Osteocyte (in vitro differentiated cells): ENCODE measurements around the gene GEMIN7. TPM values are rescaled to one million over a fixed set of nuclear protein-coding genes. Genes with fewer than 3 reads are reported as not detected.

ENCODE experiments used
- DNase-seq: peaks from one replicate; pipeline ENCODE4 v3.0.0; 2021; ENCODE audit warnings: mixed read lengths; ENCODE audit not compliant: unreplicated experiment; ENCODE audit errors: extremely low spot score
- H3K27ac Mint-ChIP-seq: one replicate; pipeline ENCODE4 v1.8.0; 2021; ENCODE audit warnings: mild to moderate bottlenecking, mixed read lengths; ENCODE audit not compliant: unreplicated experiment
- H3K27me3 Mint-ChIP-seq: one replicate; pipeline ENCODE4 v1.8.0; 2021; ENCODE audit warnings: mixed read lengths; ENCODE audit not compliant: unreplicated experiment
- H3K36me3 Mint-ChIP-seq: one replicate; pipeline ENCODE4 v1.8.0; 2021; ENCODE audit warnings: mixed read lengths; ENCODE audit not compliant: unreplicated experiment
- H3K4me1 Mint-ChIP-seq: one replicate; pipeline ENCODE4 v1.8.0; 2021; ENCODE audit warnings: mixed read lengths; ENCODE audit not compliant: unreplicated experiment
- H3K4me3 Mint-ChIP-seq: one replicate; pipeline ENCODE4 v1.8.0; 2021; ENCODE audit warnings: mild to moderate bottlenecking, moderate library complexity, mixed read lengths; ENCODE audit not compliant: unreplicated experiment
- H3K9me3 Mint-ChIP-seq: one replicate; pipeline ENCODE4 v1.8.0; 2021; ENCODE audit warnings: mixed read lengths; ENCODE audit not compliant: unreplicated experiment
- CTCF ChIP-seq: fragments of 200-600 bp; sonication (generic); IDR thresholded peaks from 2 replicates; pipeline ENCODE4 v1.5.0; 2021; ENCODE audit warnings: antibody characterized with exemption, mild to moderate bottlenecking, moderate library complexity
- total RNA-seq: library from RNA; stranded (reverse); gene quantifications from 2 replicates; pipeline ENCODE4 v1.2.1, GENCODE V29; 2021

The GEMIN7 gene
- total RNA-seq, 1 donor from 2014 or later = 25.8 TPM

DNA sequence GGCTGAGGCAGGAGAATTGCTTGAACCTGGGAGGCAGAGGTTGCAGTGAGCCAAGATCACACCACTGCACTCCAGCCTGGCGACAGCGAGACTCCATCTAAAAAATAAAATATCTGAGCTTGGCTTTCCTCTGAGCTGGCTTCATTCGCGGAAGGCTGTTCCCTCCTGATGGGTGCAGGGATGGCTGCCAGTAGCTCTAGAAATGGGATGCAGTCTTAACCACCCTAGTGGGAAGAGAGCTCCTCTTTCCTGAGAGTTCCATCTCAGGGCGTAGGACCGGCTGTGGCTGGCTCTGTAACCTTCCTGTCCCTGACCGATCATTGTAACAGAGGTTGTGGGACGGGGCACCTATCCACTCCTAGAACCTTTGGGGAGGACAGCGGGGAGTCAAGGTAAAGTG lies 46.3 kb downstream of the GEMIN7 start:
- Mint-ChIP-seq H3K4me3 (no peak overlapping the region), H3K36me3 (no peaks in the 10 kb centered on the region), H3K27me3 (no peaks in the 10 kb centered on the region), H3K27ac (no peak overlapping the region), H3K9me3 (no peaks in the 10 kb centered on the region), H3K4me1 (peaks cover 12% of the 10 kb centered on the region)
- TF ChIP-seq CTCF = no peak
- DNase-seq = no peak

DNA sequence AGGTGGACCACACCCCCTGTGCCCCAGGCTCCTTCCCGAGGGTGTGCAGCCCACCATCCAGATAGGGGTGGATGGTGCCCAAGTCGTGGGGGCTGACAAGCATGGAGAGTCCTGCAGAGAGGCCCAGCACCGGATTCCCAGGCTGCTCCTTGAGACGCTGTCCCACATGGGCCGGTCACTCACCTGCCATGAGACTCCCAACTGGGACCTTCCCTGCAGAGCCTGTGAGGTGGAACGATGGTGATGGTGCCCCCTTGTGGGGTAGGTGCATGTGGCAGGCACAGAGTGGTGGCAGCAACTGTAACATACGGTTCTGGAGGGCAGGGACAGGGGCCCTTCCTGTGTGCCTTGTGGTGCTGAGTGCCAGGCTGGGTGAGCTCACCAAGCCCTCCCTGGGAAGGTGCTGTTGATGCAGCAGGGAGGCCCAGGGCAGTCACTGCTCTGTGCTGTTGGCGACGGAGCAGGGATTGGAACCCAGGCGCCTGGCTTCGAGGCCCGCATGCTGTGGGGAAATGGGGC lies 47.0 kb downstream of the GEMIN7 start:
- Mint-ChIP-seq H3K27me3 (no peaks in the 10 kb centered on the region), H3K4me3 (no peak overlapping the region), H3K36me3 (no peaks in the 10 kb centered on the region), H3K4me1 (peaks cover 19% of the 10 kb centered on the region), H3K27ac (no peak overlapping the region), H3K9me3 (no peaks in the 10 kb centered on the region)
- TF ChIP-seq CTCF = peak; percentile 67
- DNase-seq = no peak

GRCh38 chr19:45126654-45127053 lies 47.6 kb downstream of the GEMIN7 start:
- DNase-seq = no peak
- Mint-ChIP-seq H3K27ac (no peak overlapping the region), H3K9me3 (no peaks in the 10 kb centered on the region), H3K4me3 (no peak overlapping the region), H3K36me3 (no peaks in the 10 kb centered on the region), H3K4me1 (peaks cover 23% of the 10 kb centered on the region), H3K27me3 (no peaks in the 10 kb centered on the region)
- TF ChIP-seq CTCF = no peak

GRCh38 chr19:45128146-45128545 lies 49.1 kb downstream of the GEMIN7 start:
- Mint-ChIP-seq H3K4me3 (no peak overlapping the region), H3K36me3 (no peaks in the 10 kb centered on the region), H3K9me3 (no peaks in the 10 kb centered on the region)

GRCh38 chr19:45128806-45129205 lies 49.7 kb downstream of the GEMIN7 start:
- Mint-ChIP-seq H3K4me1 (peaks cover 21% of the 10 kb centered on the region), H3K9me3 (no peaks in the 10 kb centered on the region), H3K4me3 (no peak overlapping the region), H3K36me3 (no peaks in the 10 kb centered on the region), H3K27ac (no peak overlapping the region), H3K27me3 (no peaks in the 10 kb centered on the region)
- TF ChIP-seq CTCF = no peak
- DNase-seq = no peak

More at GRCh38 chr19:45128146-45128545, 49.1 kb downstream of the GEMIN7 start:
- TF ChIP-seq CTCF = no peak
- no peak for DNase-seq
- Mint-ChIP-seq H3K27ac (no peak overlapping the region), H3K4me1 (peaks cover 23% of the 10 kb centered on the region), H3K27me3 (no peaks in the 10 kb centered on the region)
